ENCODE results near the gene WDR6.

GRCh38 chr3:49030321-49030720 lies 23.1 kb downstream of the WDR6 start:
- TF ChIP-seq POLR2AphosphoS5 (IDR thresholded peaks at IDR 0.05) (no peak), CTCF (IDR thresholded peaks at IDR 0.05; ENCODE audit: poor library complexity, severe bottlenecking) (no peak), EP300 (conservative IDR thresholded peaks at IDR 0.05; ENCODE audit: poor library complexity, severe bottlenecking) (no peak), MXI1 (conservative IDR thresholded peaks at IDR 0.05; ENCODE audit: poor library complexity, severe bottlenecking) (no peak), EZH2 (IDR thresholded peaks at IDR 0.05; ENCODE audit: borderline replicate concordance, insufficient read depth, low read length, poor library complexity, severe bottlenecking) (no peak)

Measured in neural cell (in vitro differentiated cells).